B cell (primary cell): Measurements from ENCODE around the gene TAOK2. TPM values are rescaled to one million over a fixed set of nuclear protein-coding genes. Genes with fewer than 3 reads are reported as not detected.
"Not testable (repeated sequence)": the region's sequence is repeated elsewhere in the genome, so short reads cannot be mapped to it uniquely, and the experiment has no call there.

Source experiments
- ATAC-seq: fragments of 200-7000 bp; cut with Tn5 transposase; one replicate; pipeline ENCODE4 v1.10.0; 2021; ENCODE audit warnings: low read depth, mild to moderate bottlenecking, moderate number of reproducible peaks, moderate library complexity
- CTCF ChIA-PET: fragments of 350-600 bp; sonication (Branson Sonifier 250); formaldehyde crosslinking; loops from one replicate; lab custom pipeline; 2021; ENCODE audit warnings: antibody characterized with exemption, inconsistent platforms; lab: Charles Lee
- POLR2A ChIA-PET: fragments of 350-600 bp; sonication (Branson Sonifier 250); formaldehyde crosslinking; loops from one replicate; lab custom pipeline; 2021; ENCODE audit warnings: antibody characterized with exemption; lab: Charles Lee
- DNase-seq: peaks from one replicate; pipeline ENCODE4 v3.0.0; 2013
- H2AFZ ChIP-seq: 2 replicates; pipeline ENCODE4 v1.6.1; 2012; ENCODE audit warnings: mild to moderate bottlenecking, low read depth, low read length; ENCODE audit not compliant: insufficient read depth, poor library complexity, severe bottlenecking
- H3K27ac ChIP-seq, 2 donors: 1 replicate in 1 of 2; 2 replicates in 1 of 2; pipeline ENCODE4 v1.5.1; 2012 to 2013; ENCODE audit warnings: low read length in 2 of 2, mild to moderate bottlenecking in 2 of 2, moderate library complexity in 1 of 2
- H3K27me3 ChIP-seq, 4 experiments: fragments of 200-600 bp in 1 of 4; sonication (generic) in 1 of 4; replicated peaks in 1 of 4; 1 replicate in 2 of 4; 2 replicates in 2 of 4; pipeline versions ENCODE4 v1.6.1 to v1.7.0; 2013 to 2016; ENCODE audit warnings: low read length in 3 of 4, mild to moderate bottlenecking in 2 of 4, mixed read lengths in 1 of 4, moderate library complexity in 1 of 4; ENCODE audit not compliant: insufficient read depth in 4 of 4, control insufficient read depth in 3 of 4; ENCODE audit errors: control extremely low read depth in 1 of 4
- H3K36me3 ChIP-seq, 2 experiments: replicated peaks in 1 of 2; 1 replicate in 1 of 2; 2 replicates in 1 of 2; pipeline versions ENCODE4 v1.6.1 to v1.7.1; 2013; ENCODE audit warnings: low read length in 1 of 2; ENCODE audit not compliant: insufficient read depth in 2 of 2, control insufficient read depth in 1 of 2; ENCODE audit errors: control extremely low read depth in 1 of 2, extremely low read depth in 1 of 2
- H3K4me1 ChIP-seq, 2 donors: fragments of 200-600 bp in 1 of 2; sonication (generic) in 1 of 2; 1 replicate in 1 of 2; 2 replicates in 1 of 2; pipeline versions ENCODE4 v1.5.1 to v1.6.1; 2013 to 2017; ENCODE audit warnings: low read length in 2 of 2; ENCODE audit not compliant: control insufficient read depth in 2 of 2, insufficient read depth in 2 of 2
- H3K4me2 ChIP-seq: replicated peaks from 2 replicates; pipeline ENCODE3; 2012; ENCODE audit warnings: mild to moderate bottlenecking, low read depth, low read length; ENCODE audit not compliant: poor library complexity, severe bottlenecking
- H3K4me3 ChIP-seq, 5 experiments: fragments of 200-600 bp in 1 of 5; sonication (generic) in 1 of 5; 1 replicate in 3 of 5; 2 replicates in 2 of 5; pipeline versions ENCODE4 v1.5.1 to v1.7.0; 2011 to 2016; ENCODE audit warnings: low read length in 4 of 5, mild to moderate bottlenecking in 4 of 5, low read depth in 2 of 5, control low read depth in 1 of 5, moderate library complexity in 1 of 5; ENCODE audit not compliant: insufficient read depth in 1 of 5; ENCODE audit errors: control extremely low read depth in 1 of 5, extremely low read depth in 1 of 5
- H3K79me2 ChIP-seq: fragments of 200-600 bp; sonication (generic); one replicate; pipeline ENCODE4 v1.6.0; 2016; ENCODE audit warnings: low read length; ENCODE audit not compliant: control insufficient read depth, insufficient read depth
- H3K9ac ChIP-seq: fragments of 200-600 bp; sonication (generic); 2 replicates; pipeline ENCODE4 v1.6.1; 2017; ENCODE audit warnings: mild to moderate bottlenecking, low read length, moderate library complexity
- H3K9me3 ChIP-seq, 3 donors: one replicate each; pipeline versions ENCODE4 v1.6.1 to v1.7.1; 2013; ENCODE audit warnings: low read length in 2 of 3; ENCODE audit not compliant: control insufficient read depth in 2 of 3, insufficient read depth in 1 of 3; ENCODE audit errors: control extremely low read depth in 1 of 3
- H4K20me1 ChIP-seq: 2 replicates; pipeline ENCODE4 v1.6.0; 2012; ENCODE audit warnings: mild to moderate bottlenecking, low read length; ENCODE audit not compliant: insufficient read depth, control insufficient read depth, poor library complexity, severe bottlenecking
- H3K27ac Mint-ChIP-seq: one replicate; pipeline ENCODE4 v1.8.0; 2021; ENCODE audit warnings: mixed read lengths
- H3K27me3 Mint-ChIP-seq: one replicate; pipeline ENCODE4 v1.8.0; 2021; ENCODE audit warnings: mixed read lengths
- H3K4me1 Mint-ChIP-seq: one replicate; pipeline ENCODE4 v1.8.0; 2021; ENCODE audit warnings: mixed read lengths
- H3K4me3 Mint-ChIP-seq: one replicate; pipeline ENCODE4 v1.8.0; 2021; ENCODE audit warnings: mixed read lengths
- H3K9me3 Mint-ChIP-seq: one replicate; pipeline ENCODE4 v1.8.0; 2022; ENCODE audit warnings: mixed read lengths; ENCODE audit not compliant: insufficient read depth
- EZH2 ChIP-seq: IDR thresholded peaks from 2 replicates; pipeline ENCODE4 v1.6.1; 2012; ENCODE audit warnings: borderline replicate concordance, low read depth, mild to moderate bottlenecking, moderate library complexity, low read length; ENCODE audit not compliant: insufficient read depth, poor library complexity, severe bottlenecking
- WGBS: methylation state at CpG from one replicate; pipeline ENCODE4 v1.1.5; 2013; ENCODE audit warnings: missing lambda C conversion rate; ENCODE audit not compliant: insufficient coverage; 5-methylcytosine and 5-hydroxymethylcytosine counted together
- intact Hi-C: fragments of 100-400 bp; cut with micrococcal nuclease; formaldehyde crosslinking; loops from one replicate; pipeline ENCODE4 v1.10.0; 2022
- polyA plus RNA-seq: library from polyadenylated mRNA; depleted of rRNA; stranded (reverse); fragments of >200 nt; gene quantifications from 2 replicates; pipeline ENCODE4 v1.2.3, GENCODE V29; 2012
- total RNA-seq, 2 donors: library from RNA; stranded (reverse); fragments of 120-200 nt in 1 of 2; gene quantifications; 1 replicate in 1 of 2; 2 replicates in 1 of 2; pipeline versions ENCODE4 v1.2.3 to v1.2.4, GENCODE V29; 2013 to 2022
- TF ChIP-seq, protein P1 (sequence below): fragments of 200-600 bp; IDR thresholded peaks from one replicate; pipeline ENCODE4 v1.8.0; 2022; ENCODE audit warnings: antibody characterized with exemption, mild to moderate bottlenecking

TAOK2 gene
- total and polyA plus RNA-seq, 2 donors (not counting 1 experiment from before 2014, with no cell fraction given), result 30.3 to 50.8 TPM

GRCh38 chr16:29959293-29959692 lies 14.4 kb upstream of the TAOK2 start:
- H3K4me3 ChIP-seq, result no peak overlapping the region
- no peaks in the 10 kb centered on the region for H3K9me3 Mint-ChIP-seq
- peaks cover 6% of the 10 kb centered on the region for H3K79me2 ChIP-seq
- H3K27me3 ChIP-seq, result no peaks in the 10 kb centered on the region
- ATAC-seq (no peak), DNase-seq (no peak)
- WGBS, result 93% methylated on average over 3 of the region's 9 CpGs
- H3K4me1 Mint-ChIP-seq, result peaks cover 17% of the 10 kb centered on the region
- ChIA-PET CTCF (no interaction called here), POLR2A (no interaction called here)
- no peak overlapping the region for H3K27ac Mint-ChIP-seq
- H3K27ac ChIP-seq, result no peak overlapping the region
- H3K36me3 ChIP-seq, result no peaks in the 10 kb centered on the region
- H3K4me2 ChIP-seq, result no peak overlapping the region
- no peaks in the 10 kb centered on the region for H3K9me3 ChIP-seq
- no peak overlapping the region for H2AFZ ChIP-seq
- H3K4me3 Mint-ChIP-seq, result no peak overlapping the region
- peaks cover 13 to 19% of the 10 kb centered on the region in 2 donors for H3K4me1 ChIP-seq
- TF ChIP-seq EZH2, result no peak
- TF ChIP-seq, protein P1, sequence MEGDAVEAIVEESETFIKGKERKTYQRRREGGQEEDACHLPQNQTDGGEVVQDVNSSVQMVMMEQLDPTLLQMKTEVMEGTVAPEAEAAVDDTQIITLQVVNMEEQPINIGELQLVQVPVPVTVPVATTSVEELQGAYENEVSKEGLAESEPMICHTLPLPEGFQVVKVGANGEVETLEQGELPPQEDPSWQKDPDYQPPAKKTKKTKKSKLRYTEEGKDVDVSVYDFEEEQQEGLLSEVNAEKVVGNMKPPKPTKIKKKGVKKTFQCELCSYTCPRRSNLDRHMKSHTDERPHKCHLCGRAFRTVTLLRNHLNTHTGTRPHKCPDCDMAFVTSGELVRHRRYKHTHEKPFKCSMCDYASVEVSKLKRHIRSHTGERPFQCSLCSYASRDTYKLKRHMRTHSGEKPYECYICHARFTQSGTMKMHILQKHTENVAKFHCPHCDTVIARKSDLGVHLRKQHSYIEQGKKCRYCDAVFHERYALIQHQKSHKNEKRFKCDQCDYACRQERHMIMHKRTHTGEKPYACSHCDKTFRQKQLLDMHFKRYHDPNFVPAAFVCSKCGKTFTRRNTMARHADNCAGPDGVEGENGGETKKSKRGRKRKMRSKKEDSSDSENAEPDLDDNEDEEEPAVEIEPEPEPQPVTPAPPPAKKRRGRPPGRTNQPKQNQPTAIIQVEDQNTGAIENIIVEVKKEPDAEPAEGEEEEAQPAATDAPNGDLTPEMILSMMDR, result no peak
- H3K27me3 Mint-ChIP-seq, result no peaks in the 10 kb centered on the region
- intact Hi-C loops, result no loop called here
- no peaks in the 10 kb centered on the region for H4K20me1 ChIP-seq
- no peak overlapping the region for H3K9ac ChIP-seq

DNA sequence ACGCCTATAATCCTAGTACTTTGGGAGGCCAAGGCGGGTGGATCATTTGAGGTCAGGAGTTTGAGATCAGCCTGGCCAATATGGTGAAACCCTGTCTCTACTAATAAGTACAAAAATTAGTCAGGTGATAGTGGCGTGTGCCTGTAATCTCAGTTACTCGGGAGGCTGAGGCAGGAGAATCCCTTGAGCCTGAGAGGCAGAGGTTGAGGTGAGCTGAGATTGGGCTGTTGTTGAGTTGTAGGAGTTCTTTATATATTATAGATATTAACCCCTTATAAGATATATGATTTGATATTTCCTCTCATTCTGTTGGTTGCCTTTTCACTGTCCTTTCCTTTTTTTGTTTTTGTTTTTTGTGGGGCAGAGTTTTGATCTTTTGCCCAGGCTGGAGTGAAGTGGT lies 13.8 kb upstream of the TAOK2 start:
- CTCF ChIA-PET, H3K9me3 ChIP-seq, DNase-seq, H3K27me3 ChIP-seq, H3K9ac ChIP-seq, H2AFZ ChIP-seq, ATAC-seq, H3K79me2 ChIP-seq, POLR2A ChIA-PET, H3K36me3 ChIP-seq, H4K20me1 ChIP-seq, H3K4me2 ChIP-seq, H3K27ac Mint-ChIP-seq, H3K9me3 Mint-ChIP-seq, H3K4me3 ChIP-seq, H3K27ac ChIP-seq, H3K27me3 Mint-ChIP-seq: not testable (repeated sequence)
- peaks cover 13 to 19% of the 10 kb centered on the region in 2 donors for H3K4me1 ChIP-seq
- peaks cover 17% of the 10 kb centered on the region for H3K4me1 Mint-ChIP-seq
- intact Hi-C loops, result loop anchor here (5.0 kb wide), 1 partner anchor 1112 kb away; the partner anchor contains the start of genes ZNF646 and ZNF668
- peak overlapping the region; percentile 26 for H3K4me3 Mint-ChIP-seq
- WGBS, result no CpG with 5 or more reads among the region's 4 CpGs
